GM12891 (cell line): ENCODE results near the gene ARID1B.

Source experiments
- POLR2A ChIP-seq: IDR thresholded peaks from 2 replicates; pipeline ENCODE4 v1.6.1; 2011; ENCODE audit warnings: low read depth, low read length, control low read depth
- POLR2AphosphoS5 ChIP-seq: IDR thresholded peaks from 2 replicates; pipeline ENCODE4 v1.6.1; 2011; ENCODE audit warnings: low read depth, low read length, control low read depth

DNA sequence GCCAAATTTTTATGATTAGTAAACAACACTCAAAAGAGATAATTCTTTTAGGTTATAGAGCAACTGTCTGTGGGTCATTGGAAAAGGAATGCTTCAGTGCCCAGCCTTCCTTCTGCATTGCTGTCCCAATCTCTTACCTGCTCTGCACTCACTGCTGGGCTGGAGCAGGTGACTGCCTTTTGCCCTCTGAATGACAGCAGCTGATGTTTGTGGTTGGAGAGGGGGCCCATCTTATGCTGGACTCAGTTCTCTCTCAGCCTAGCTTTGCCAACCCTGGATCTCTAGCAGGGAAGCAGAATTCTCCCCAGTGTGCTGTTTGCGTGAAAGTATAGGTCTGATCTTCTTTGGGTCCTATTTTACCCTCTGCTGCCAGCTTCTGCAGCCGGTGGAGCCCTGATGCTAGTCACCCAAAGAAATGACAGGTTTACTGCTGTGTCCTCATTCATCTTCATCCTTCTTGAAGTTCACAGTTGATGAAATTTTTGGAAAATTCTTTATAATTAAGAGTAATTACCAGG, 193.5 kb downstream of the ARID1B start:
- no peak for TF ChIP-seq POLR2A
- TF ChIP-seq POLR2AphosphoS5: no peak
